GM19467 (cell line): Measurements from ENCODE around the gene SLC35G4.
"Not testable (repeated sequence)": the region's sequence is repeated elsewhere in the genome, so short reads cannot be mapped to it uniquely, and the experiment has no call there.

ENCODE experiments used
- ATAC-seq: cut with Tn5 transposase; IDR thresholded peaks from one replicate; pipeline ENCODE4 v1.9.1; 2021; ENCODE audit warnings: mild to moderate bottlenecking, moderate library complexity; ENCODE audit not compliant: unreplicated experiment

The SLC35G4 gene

GRCh38 chr18:11613611-11614010 lies 4.2 kb downstream of the SLC35G4 start:
- not testable (repeated sequence) for ATAC-seq

- not testable (repeated sequence) for ATAC-seq
Measured at GRCh38 chr18:11614042-11614441, 4.6 kb downstream of the SLC35G4 start.

GRCh38 chr18:11614981-11615380 lies 5.6 kb downstream of the SLC35G4 start:
- not testable (repeated sequence) for ATAC-seq

GRCh38 chr18:11647310-11647709 lies 37.9 kb downstream of the SLC35G4 start:
- not testable (repeated sequence) for ATAC-seq

GRCh38 chr18:11647804-11648203 lies 38.4 kb downstream of the SLC35G4 start:
- not testable (repeated sequence) for ATAC-seq

- no peak for ATAC-seq
Measured at GRCh38 chr18:11649839-11650238, 40.4 kb downstream of the SLC35G4 start.

GRCh38 chr18:11651899-11652298 lies 42.5 kb downstream of the SLC35G4 start:
- no peak for ATAC-seq

- no peak for ATAC-seq
Measured at GRCh38 chr18:11653521-11653920, 44.1 kb downstream of the SLC35G4 start.

GRCh38 chr18:11654736-11655605 lies 45.6 kb downstream of the SLC35G4 start:
- no peak for ATAC-seq

- ATAC-seq: no peak
Measured at GRCh38 chr18:11655606-11655932, 46.2 kb downstream of the SLC35G4 start.

- no peak for ATAC-seq
Measured at GRCh38 chr18:11657152-11657551, 47.8 kb downstream of the SLC35G4 start.

GRCh38 chr18:11657554-11657953 lies 48.2 kb downstream of the SLC35G4 start:
- ATAC-seq: no peak

GRCh38 chr18:11658019-11658418 lies 48.6 kb downstream of the SLC35G4 start:
- no peak for ATAC-seq

- no peak for ATAC-seq
Measured at GRCh38 chr18:11658989-11659388, 49.6 kb downstream of the SLC35G4 start.
